Ovary (tissue), 9 donors: ENCODE results near the gene CSTPP1. TPM values are rescaled to one million over a fixed set of nuclear protein-coding genes. Genes with fewer than 3 reads are reported as not detected.
"Not testable (repeated sequence)": the region's sequence is repeated elsewhere in the genome, so short reads cannot be mapped to it uniquely, and the experiment has no call there.

ENCODE experiments used
- DNase-seq, 5 donors: peaks; one replicate each; pipeline ENCODE4 v3.0.0-alpha.2; 2019 to 2020
- H3K27ac ChIP-seq, 2 donors: fragments of 200-600 bp; one replicate each; pipeline versions ENCODE4 v1.5.1 to v1.8.0; 2019 to 2022
- H3K27me3 ChIP-seq: fragments of 200-600 bp; one replicate; pipeline ENCODE4 v1.8.0; 2022
- H3K36me3 ChIP-seq: fragments of 200-600 bp; sonication (generic); one replicate; pipeline ENCODE4 v1.5.1; 2019
- H3K4me1 ChIP-seq: one replicate; pipeline ENCODE4 v1.8.1; 2013; ENCODE audit warnings: mild to moderate bottlenecking, moderate library complexity; ENCODE audit not compliant: insufficient read depth
- H3K4me3 ChIP-seq: fragments of 200-600 bp; sonication (generic); one replicate; pipeline ENCODE4 v1.5.1; 2017
- H3K9me3 ChIP-seq, 2 donors: fragments of 200-600 bp in 1 of 2; sonication (generic) in 1 of 2; one replicate each; pipeline versions ENCODE4 v1.5.1 to v1.8.1; 2013 to 2019; ENCODE audit warnings: mild to moderate bottlenecking in 1 of 2, moderate library complexity in 1 of 2
- EP300 ChIP-seq: sonication (generic); formaldehyde crosslinking; IDR thresholded peaks from one replicate; pipeline ENCODE4 v1.6.1; 2017; ENCODE audit warnings: antibody characterized with exemption
- POLR2A ChIP-seq: fragments of 450-650 bp; IDR thresholded peaks from one replicate; pipeline ENCODE4 v1.6.1; 2017; ENCODE audit warnings: antibody characterized with exemption, mild to moderate bottlenecking, moderate library complexity
- WGBS, 3 donors: extraction: QIAGEN DNeasy Blood & Tissue Kit in 1 of 3; methylation state at CpG; one replicate each; pipeline versions ENCODE4 v1.1.5 to v1.1.7; 2013 to 2017; 5-methylcytosine and 5-hydroxymethylcytosine counted together
- intact Hi-C, 4 donors: fragments of 100-400 bp; cut with DNase I; formaldehyde crosslinking; loops; one replicate each; pipeline versions ENCODE4 v1.11.0 to v1.15.1; 2022 to 2023
- polyA plus RNA-seq, 2 donors: library from polyadenylated mRNA; stranded (reverse); fragments of 200-250 nt in 1 of 2; fragments of 350-450 nt in 1 of 2; fragmentation: Illumina TruSeq in 1 of 2; extraction: RNeasy Lipid Tissue Mini Kit (QIAGEN cat#74804) in 1 of 2; gene quantifications; one replicate each; pipeline ENCODE4 v1.2.3, GENCODE V29; 2013 to 2014
- total RNA-seq, 7 donors: library from RNA; depleted of rRNA in 2 of 7; stranded (reverse); fragments of >200 nt in 2 of 7; fragmentation: NEBNext Ultra II Directional in 3 of 7; extraction: Animal tissue kit (Norgen Biotek cat#: 25700) in 3 of 7; gene quantifications; one replicate each; pipeline versions ENCODE4 v1.1.0 to v1.2.4, GENCODE V29; 2016 to 2023
- TF ChIP-seq, protein P1 (sequence below), 3 donors: fragments of 450-650 bp in 2 of 3; fragments of 200-600 bp in 1 of 3; IDR thresholded peaks; one replicate each; pipeline versions ENCODE4 v1.5.1 to v1.8.0; 2016 to 2022; ENCODE audit warnings: antibody characterized with exemption in 3 of 3, mild to moderate bottlenecking in 1 of 3
- donor health status: DM: no; HTN: no; CAD: no; lungs with moderate emphysema.
- donor health status: DM: no; HTN: no; CAD: no.
- donor health status: Bipolar disorder and iron deficiency.
- donor health status: DM: yes; HTN: yes; CAD: no.
- donor health status: DM: no; HTN: no; CAD: no.
- donor health status: DM: yes; HTN: yes; CAD: no.

The CSTPP1 gene
- total and polyA plus RNA-seq, 9 donors: 20.3 to 42.6 (median 25.6) TPM

DNA sequence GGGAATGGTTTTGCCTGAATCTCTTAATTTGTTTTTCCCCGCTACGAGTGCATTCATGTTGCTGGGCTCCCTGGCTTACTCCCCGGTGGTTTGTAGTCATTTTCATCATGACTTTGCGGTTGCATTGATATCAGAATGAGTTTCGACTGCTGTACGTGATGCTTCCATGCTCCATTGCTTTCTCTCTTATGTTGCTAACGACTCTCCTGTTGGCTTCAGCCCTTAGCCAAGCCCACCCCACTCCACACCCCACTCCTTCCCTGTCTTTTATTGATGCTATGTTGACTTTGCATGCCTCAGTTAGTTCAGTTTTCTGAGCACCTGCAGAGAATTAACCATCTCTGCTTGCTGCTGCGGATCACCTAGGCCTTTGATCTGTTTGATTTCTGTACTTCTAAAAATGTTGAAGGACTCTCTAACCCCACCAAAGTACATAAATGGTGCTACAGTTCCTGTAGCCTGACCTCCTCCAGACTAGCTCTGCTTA is 174.8 kb downstream of the CSTPP1 start:
- Histone ChIP-seq H3K27me3 (no peaks in the 10 kb centered on the region), H3K36me3 (no peaks in the 10 kb centered on the region), H3K27ac (no peak overlapping the region), H3K4me1 (no peaks in the 10 kb centered on the region), H3K4me3 (no peak overlapping the region), H3K9me3 (no peaks in the 10 kb centered on the region)
- WGBS, 3 donors: 95 to 96% (median 96%) methylated on average over 8 of the region's 8 CpGs
- intact Hi-C loops: no loop called here
- TF ChIP-seq POLR2A (no peak), EP300 (no peak)
- TF ChIP-seq, protein P1, sequence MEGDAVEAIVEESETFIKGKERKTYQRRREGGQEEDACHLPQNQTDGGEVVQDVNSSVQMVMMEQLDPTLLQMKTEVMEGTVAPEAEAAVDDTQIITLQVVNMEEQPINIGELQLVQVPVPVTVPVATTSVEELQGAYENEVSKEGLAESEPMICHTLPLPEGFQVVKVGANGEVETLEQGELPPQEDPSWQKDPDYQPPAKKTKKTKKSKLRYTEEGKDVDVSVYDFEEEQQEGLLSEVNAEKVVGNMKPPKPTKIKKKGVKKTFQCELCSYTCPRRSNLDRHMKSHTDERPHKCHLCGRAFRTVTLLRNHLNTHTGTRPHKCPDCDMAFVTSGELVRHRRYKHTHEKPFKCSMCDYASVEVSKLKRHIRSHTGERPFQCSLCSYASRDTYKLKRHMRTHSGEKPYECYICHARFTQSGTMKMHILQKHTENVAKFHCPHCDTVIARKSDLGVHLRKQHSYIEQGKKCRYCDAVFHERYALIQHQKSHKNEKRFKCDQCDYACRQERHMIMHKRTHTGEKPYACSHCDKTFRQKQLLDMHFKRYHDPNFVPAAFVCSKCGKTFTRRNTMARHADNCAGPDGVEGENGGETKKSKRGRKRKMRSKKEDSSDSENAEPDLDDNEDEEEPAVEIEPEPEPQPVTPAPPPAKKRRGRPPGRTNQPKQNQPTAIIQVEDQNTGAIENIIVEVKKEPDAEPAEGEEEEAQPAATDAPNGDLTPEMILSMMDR (IDR thresholded peaks at IDR 0.05): no peak
- DNase-seq: no peak

DNA sequence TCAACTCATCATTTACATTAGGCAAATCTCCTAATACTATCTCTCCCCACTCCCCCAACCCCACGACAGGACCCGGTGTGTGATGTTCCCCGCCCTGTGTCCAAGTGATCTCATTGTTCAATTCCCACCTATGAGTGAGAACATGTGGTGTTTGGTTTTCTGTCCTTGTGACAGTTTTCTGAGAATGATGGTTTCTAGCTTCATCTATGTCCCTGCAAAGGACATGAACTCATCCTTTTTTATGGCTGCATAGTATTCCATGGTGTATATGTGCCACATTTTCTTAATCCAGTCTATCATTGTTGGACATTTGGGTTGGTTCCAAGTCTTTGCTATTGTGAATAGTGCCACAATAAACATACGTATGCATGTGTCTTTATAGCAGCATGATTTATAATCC is 176.4 kb downstream of the CSTPP1 start:
- DNase-seq, H3K4me3 ChIP-seq, H3K27me3 ChIP-seq, H3K9me3 ChIP-seq, H3K4me1 ChIP-seq, H3K27ac ChIP-seq, H3K36me3 ChIP-seq, intact Hi-C loops: not testable (repeated sequence)
- WGBS, 3 donors: 95 to 100% (median 96%) methylated on average over 4 of the region's 4 CpGs

DNA sequence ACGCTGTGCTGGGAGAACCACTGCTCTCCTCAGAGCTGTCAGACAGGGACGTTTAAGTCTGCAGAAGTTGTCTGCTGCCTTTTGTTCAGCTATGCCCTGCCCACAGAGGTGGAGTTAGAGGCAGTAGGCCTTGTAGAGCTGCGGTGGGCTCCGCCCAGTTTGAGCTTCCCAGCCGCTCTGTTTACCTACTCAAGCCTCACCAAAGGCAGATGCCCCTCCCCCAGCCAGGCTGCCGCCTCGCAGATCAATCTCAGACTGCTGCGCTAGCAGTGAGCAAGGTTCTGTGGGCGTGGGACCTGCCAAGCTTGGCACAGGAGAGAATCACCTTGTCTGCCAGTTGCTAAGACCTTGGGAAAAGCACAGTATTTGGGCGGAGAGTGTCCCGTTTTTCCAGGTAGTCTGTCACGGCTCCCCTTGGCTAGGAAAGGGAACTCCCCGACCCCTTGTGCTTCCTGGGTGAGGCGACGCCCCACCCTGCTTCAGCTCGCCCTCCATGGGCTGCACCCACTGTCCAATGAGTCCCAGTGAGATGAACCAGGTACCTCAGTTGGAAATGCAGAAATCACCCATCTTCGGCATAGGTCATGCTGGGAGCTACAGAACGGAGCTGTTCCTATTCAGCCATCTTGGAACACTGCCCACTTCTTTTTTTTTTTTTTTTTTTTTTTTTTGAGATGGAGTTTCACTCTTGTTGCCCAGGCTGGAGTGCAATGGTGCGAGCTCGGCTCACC is 182.6 kb downstream of the CSTPP1 start:
- 87 to 92% (median 89%) methylated on average over 20 of the region's 20 CpGs for WGBS, 3 donors
- H3K27ac ChIP-seq, H3K4me3 ChIP-seq, H3K27me3 ChIP-seq, H3K36me3 ChIP-seq, H3K4me1 ChIP-seq, intact Hi-C loops, H3K9me3 ChIP-seq: not testable (repeated sequence)
- DNase-seq: peak in 1 of 5 donors; percentile 20

DNA sequence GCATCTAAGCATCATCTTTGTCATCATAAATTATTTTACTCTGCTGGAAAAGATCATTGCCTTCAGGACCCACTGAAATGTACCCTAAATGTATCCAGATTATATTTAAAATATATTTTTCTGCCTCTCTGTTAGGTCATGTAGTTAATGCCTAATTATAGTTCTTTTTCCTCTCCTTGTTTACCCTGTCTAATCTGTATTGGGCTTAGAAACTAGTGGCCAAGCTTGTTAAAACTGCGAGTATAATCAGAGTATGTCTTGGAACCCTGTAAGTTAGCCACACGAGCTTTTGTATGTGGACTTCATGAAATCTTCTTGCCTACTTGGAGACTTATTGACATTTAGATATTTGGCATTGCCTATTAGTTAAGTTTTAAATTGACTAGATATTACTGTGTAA is 184.5 kb downstream of the CSTPP1 start:
- H3K27ac ChIP-seq: no peak overlapping the region
- DNase-seq: no peak
- H3K9me3 ChIP-seq: no peaks in the 10 kb centered on the region
- H3K36me3 ChIP-seq: no peaks in the 10 kb centered on the region
- no peak overlapping the region for H3K4me3 ChIP-seq
- no peak for TF ChIP-seq POLR2A
- TF ChIP-seq, protein P1 (IDR thresholded peaks at IDR 0.05): no peak
- TF ChIP-seq EP300: no peak
- H3K27me3 ChIP-seq: no peaks in the 10 kb centered on the region
- WGBS, 3 donors: 48 to 70% (median 57%) methylated on average over 2 of the region's 2 CpGs
- intact Hi-C loops: no loop called here
- H3K4me1 ChIP-seq: no peaks in the 10 kb centered on the region

DNA sequence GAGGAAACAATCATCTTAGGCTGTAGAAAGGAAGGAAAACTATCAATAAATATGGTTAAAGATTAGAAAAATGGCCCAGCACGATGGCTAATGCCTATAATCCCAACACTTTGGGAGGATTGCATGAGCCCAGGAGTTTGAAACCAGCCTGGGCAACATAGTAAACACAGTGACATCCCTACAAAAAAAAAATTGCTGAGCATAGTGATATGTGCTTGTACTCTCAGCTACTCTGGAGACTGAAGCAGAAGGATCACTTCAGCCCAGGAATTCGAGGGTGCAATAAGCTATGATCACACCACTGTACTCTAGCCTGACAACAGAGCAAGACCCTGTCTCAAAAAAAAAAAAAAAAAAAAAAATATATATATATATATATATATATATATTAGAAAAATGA is 185.2 kb downstream of the CSTPP1 start:
- Histone ChIP-seq H3K27ac (no peak overlapping the region), H3K9me3 (no peaks in the 10 kb centered on the region), H3K27me3 (no peaks in the 10 kb centered on the region), H3K4me1 (no peaks in the 10 kb centered on the region), H3K36me3 (no peaks in the 10 kb centered on the region), H3K4me3 (no peak overlapping the region)
- 72 to 81% (median 76%) methylated on average over 2 of the region's 2 CpGs for WGBS, 3 donors
- intact Hi-C loops: no loop called here
- TF ChIP-seq POLR2A (no peak), EP300 (no peak)
- TF ChIP-seq, protein P1 (IDR thresholded peaks at IDR 0.05): no peak
- DNase-seq: no peak
